T-cell (primary cell): ENCODE measurements around the gene VPS16. TPM values are rescaled to one million over a fixed set of nuclear protein-coding genes. Genes with fewer than 3 reads are reported as not detected.
A peak's percentile ranks its signal among the peaks of the same experiment; 100 is the strongest.

Source experiments
- ATAC-seq, 4 experiments: fragments of 200-7000 bp in 3 of 4; fragments of 150-1000 bp in 1 of 4; cut with Tn5 transposase; replicated peaks in 1 of 4; 1 replicate in 3 of 4; 2 replicates in 1 of 4; pipeline ENCODE4 v1.10.0; 2021; ENCODE audit warnings: moderate library complexity in 3 of 4, mild to moderate bottlenecking in 2 of 4, moderate number of reproducible peaks in 1 of 4
- CTCF ChIA-PET, 2 donors: fragments of 300-600 bp; sonication (Branson Sonifier 250); formaldehyde crosslinking; loops; one replicate each; lab custom pipeline; 2022; ENCODE audit warnings: antibody characterized with exemption in 2 of 2; lab: Charles Lee
- POLR2A ChIA-PET, 2 donors: fragments of 300-600 bp; sonication (Branson Sonifier 250); formaldehyde crosslinking; loops; one replicate each; lab custom pipeline; 2022; ENCODE audit warnings: antibody characterized with exemption in 2 of 2; lab: Charles Lee
- DNase-seq, 35 experiments: peaks; one replicate each; pipeline versions ENCODE4 v3.0.0 to v3.0.0-alpha.2; 2013 to 2023
- H3K27ac ChIP-seq: one replicate; pipeline ENCODE4 v1.5.1; 2013; ENCODE audit warnings: low read length
- H3K27me3 ChIP-seq, 2 experiments: replicated peaks in 1 of 2; 1 replicate in 1 of 2; 2 replicates in 1 of 2; pipeline versions ENCODE4 v1.6.1 to v1.7.0; 2013; ENCODE audit warnings: low read length in 1 of 2, mixed read lengths in 1 of 2; ENCODE audit not compliant: control insufficient read depth in 2 of 2, insufficient read depth in 2 of 2; ENCODE audit errors: extremely low read depth in 1 of 2
- H3K36me3 ChIP-seq, 2 donors: 1 replicate in 1 of 2; 2 replicates in 1 of 2; pipeline versions ENCODE4 v1.6.1 to v1.7.0; 2013; ENCODE audit warnings: low read length in 1 of 2; ENCODE audit not compliant: control insufficient read depth in 2 of 2, insufficient read depth in 1 of 2; ENCODE audit errors: extremely low read depth in 1 of 2
- H3K4me1 ChIP-seq, 2 experiments: 1 replicate in 1 of 2; 2 replicates in 1 of 2; pipeline versions ENCODE4 v1.6.1 to v1.7.0; 2013; ENCODE audit warnings: low read length in 2 of 2, mixed read lengths in 1 of 2; ENCODE audit not compliant: insufficient read depth in 2 of 2, control insufficient read depth in 1 of 2; ENCODE audit errors: extremely low read depth in 1 of 2
- H3K4me3 ChIP-seq, 2 donors: 1 replicate in 1 of 2; 2 replicates in 1 of 2; pipeline versions ENCODE4 v1.5.1 to v1.7.0; 2013; ENCODE audit warnings: mild to moderate bottlenecking in 2 of 2, low read length in 1 of 2, moderate library complexity in 1 of 2; ENCODE audit not compliant: control insufficient read depth in 1 of 2; ENCODE audit errors: extremely low read depth in 1 of 2
- H3K9me3 ChIP-seq: 2 replicates; pipeline ENCODE4 v1.7.0; 2013
- H3K27ac Mint-ChIP-seq, 2 donors: one replicate each; pipeline ENCODE4 v1.8.0; 2020 to 2021; ENCODE audit warnings: mild to moderate bottlenecking in 2 of 2, mixed read lengths in 2 of 2
- H3K27me3 Mint-ChIP-seq, 2 donors: one replicate each; pipeline ENCODE4 v1.8.0; 2021 to 2022; ENCODE audit warnings: mixed read lengths in 2 of 2
- H3K36me3 Mint-ChIP-seq: one replicate; pipeline ENCODE4 v1.8.0; 2021; ENCODE audit warnings: mixed read lengths
- H3K4me1 Mint-ChIP-seq, 3 donors: one replicate each; pipeline ENCODE4 v1.8.0; 2020 to 2022; ENCODE audit warnings: mixed read lengths in 3 of 3, mild to moderate bottlenecking in 1 of 3
- H3K4me3 Mint-ChIP-seq, 3 donors: one replicate each; pipeline ENCODE4 v1.8.0; 2020 to 2022; ENCODE audit warnings: mild to moderate bottlenecking in 3 of 3, mixed read lengths in 3 of 3, moderate library complexity in 3 of 3
- H3K9me3 Mint-ChIP-seq, 3 donors: one replicate each; pipeline ENCODE4 v1.8.0; 2020 to 2022; ENCODE audit warnings: mixed read lengths in 3 of 3
- WGBS: methylation state at CpG from one replicate; pipeline ENCODE4 v1.1.5; 2013; ENCODE audit warnings: missing lambda C conversion rate; ENCODE audit not compliant: insufficient coverage; 5-methylcytosine and 5-hydroxymethylcytosine counted together
- total RNA-seq, 35 experiments: library from RNA in 6 of 35; stranded (reverse) in 6 of 35; fragments of 120-200 nt in 1 of 35; gene quantifications; one replicate each; pipeline versions ENCODE4 v1.2.1 to v1.2.4 and lab custom pipeline; 2013 to 2026

The VPS16 gene
- total RNA-seq, 5 donors from 2014 or later (not counting 1 experiment from before 2014, with no cell fraction given): 44.5 to 72.2 (median 68.2) TPM

- Mint-ChIP-seq H3K27ac (peak within 1 kb of the TSS; percentile 85 to 91), H3K4me1 (peaks cover 39 to 53% (median 42%) of the 10 kb centered on the region in 3 donors), H3K36me3 (no peaks in the 10 kb centered on the region), H3K27me3 (no peaks in the 10 kb centered on the region), H3K4me3 (peak within 1 kb of the TSS; percentile 89 to 95 (median 92)), H3K9me3 (no peaks in the 10 kb centered on the region)
- Histone ChIP-seq H3K4me3 (peak within 1 kb of the TSS; percentile 62 to 80), H3K27ac (peak within 1 kb of the TSS; percentile 53), H3K27me3 (peaks cover 0 to 3% of the 10 kb centered on the region in 2 experiments), H3K4me1 (peaks cover 14 to 43% of the 10 kb centered on the region in 2 experiments), H3K9me3 (no peaks in the 10 kb centered on the region), H3K36me3 (no peaks in the 10 kb centered on the region)
- peak; percentile 79 to 93 (median 88) for DNase-seq
- ChIA-PET CTCF (no interaction called here), POLR2A (interaction anchor here in 1 of 2 donors (0.6 kb wide), 1 partner anchor 88 kb away, joined by 3 read pairs; no protein-coding TSS in a partner anchor)
- under 1% methylated on average over 81 of the region's 83 CpGs for WGBS
- peak; percentile 92 to 95 (median 92) for ATAC-seq
Observed at GRCh38 chr20:2873010-2873746, 32.6 kb downstream of the VPS16 start, which contains the start of gene PTPRA. PTPRA (plus strand) TSS chr20:2873481; CDS start chr20:2964278, 90,797 bp downstream.

GRCh38 chr20:2873747-2874041, 33.1 kb downstream of the VPS16 start:
- peaks cover 44 to 54% (median 44%) of the 10 kb centered on the region in 3 donors for H3K4me1 Mint-ChIP-seq

GRCh38 chr20:2874456-2874855, 33.9 kb downstream of the VPS16 start:
- Histone ChIP-seq H3K4me1 (peaks cover 14 to 49% of the 10 kb centered on the region in 2 experiments), H3K27me3 (peaks cover 0 to 3% of the 10 kb centered on the region in 2 experiments), H3K9me3 (no peaks in the 10 kb centered on the region), H3K27ac (no peak overlapping the region), H3K4me3 (peak overlapping the region; percentile 62 to 80), H3K36me3 (peaks cover 0 to 5% of the 10 kb centered on the region in 2 donors)
- H3K36me3 Mint-ChIP-seq: peaks cover 3% of the 10 kb centered on the region
- no peaks in the 10 kb centered on the region for H3K9me3 Mint-ChIP-seq
- H3K4me1 Mint-ChIP-seq: peaks cover 51 to 60% (median 51%) of the 10 kb centered on the region in 3 donors
- CTCF ChIA-PET: no interaction called here
- H3K27me3 Mint-ChIP-seq: no peaks in the 10 kb centered on the region
- ATAC-seq: no peak
- H3K27ac Mint-ChIP-seq: peak overlapping the region in 1 of 2 donors; percentile 83
- peak overlapping the region; percentile 89 to 95 (median 92) for H3K4me3 Mint-ChIP-seq
- peak in 1 of 35 experiments; percentile 32 for DNase-seq
- 18% methylated on average over 4 of the region's 7 CpGs for WGBS
- POLR2A ChIA-PET: no interaction called here

More at GRCh38 chr20:2873747-2874041, 33.1 kb downstream of the VPS16 start:
- CTCF ChIA-PET: no interaction called here
- 0% methylated on average over 29 of the region's 29 CpGs for WGBS
- H3K36me3 Mint-ChIP-seq: peaks cover 3% of the 10 kb centered on the region
- H3K27ac ChIP-seq: peak overlapping the region; percentile 40
- H3K4me1 ChIP-seq: peaks cover 14 to 43% of the 10 kb centered on the region in 2 experiments
- no peaks in the 10 kb centered on the region for H3K9me3 ChIP-seq
- POLR2A ChIA-PET: no interaction called here
- DNase-seq: peak in 31 of 35 experiments; percentile 23 to 70 (median 48)
- H3K27me3 Mint-ChIP-seq: no peaks in the 10 kb centered on the region
- peak overlapping the region; percentile 23 to 85 for H3K27ac Mint-ChIP-seq
- ATAC-seq: peak; percentile 50 to 53 (median 52)
- H3K4me3 Mint-ChIP-seq: peak overlapping the region; percentile 89 to 95 (median 92)
- no peaks in the 10 kb centered on the region for H3K9me3 Mint-ChIP-seq
- peaks cover 0 to 3% of the 10 kb centered on the region in 2 experiments for H3K27me3 ChIP-seq
- peaks cover 0 to 4% of the 10 kb centered on the region in 2 donors for H3K36me3 ChIP-seq
- H3K4me3 ChIP-seq: peak overlapping the region; percentile 62 to 80

GRCh38 chr20:2875690-2876203, 35.2 kb downstream of the VPS16 start:
- ATAC-seq (no peak), DNase-seq (no peak)
- Histone ChIP-seq H3K4me3 (no peak overlapping the region), H3K36me3 (peaks cover 0 to 5% of the 10 kb centered on the region in 2 donors), H3K27me3 (peaks cover 0 to 3% of the 10 kb centered on the region in 2 experiments), H3K9me3 (no peaks in the 10 kb centered on the region), H3K4me1 (peaks cover 16 to 51% of the 10 kb centered on the region in 2 experiments), H3K27ac (no peak overlapping the region)
- H3K4me3 Mint-ChIP-seq: peak overlapping the region; percentile 18 to 95 (median 92)
- no peaks in the 10 kb centered on the region for H3K9me3 Mint-ChIP-seq
- H3K4me1 Mint-ChIP-seq: peaks cover 60 to 71% (median 62%) of the 10 kb centered on the region in 3 donors
- no peaks in the 10 kb centered on the region for H3K27me3 Mint-ChIP-seq
- 95% methylated on average over 3 of the region's 5 CpGs for WGBS
- CTCF ChIA-PET: interaction anchor here in 1 of 2 donors (0.6 kb wide), 1 partner anchor 343 kb away, joined by 4 read pairs; no protein-coding TSS in a partner anchor
- H3K36me3 Mint-ChIP-seq: peaks cover 5% of the 10 kb centered on the region
- POLR2A ChIA-PET: no interaction called here
- H3K27ac Mint-ChIP-seq: no peak overlapping the region

- ChIA-PET POLR2A (no interaction called here), CTCF (no interaction called here)
- DNase-seq: no peak
- H3K9me3 Mint-ChIP-seq: no peaks in the 10 kb centered on the region
- no peak overlapping the region for H3K4me3 Mint-ChIP-seq
- H3K36me3 ChIP-seq: peaks cover 0 to 5% of the 10 kb centered on the region in 2 donors
- no peak for ATAC-seq
- no peak overlapping the region for H3K27ac Mint-ChIP-seq
- no peaks in the 10 kb centered on the region for H3K9me3 ChIP-seq
- peaks cover 5% of the 10 kb centered on the region for H3K36me3 Mint-ChIP-seq
- no peak overlapping the region for H3K4me3 ChIP-seq
- H3K4me1 ChIP-seq: peaks cover 13 to 32% of the 10 kb centered on the region in 2 experiments
- 100% methylated on average over 1 of the region's 1 CpG for WGBS
- H3K27ac ChIP-seq: no peak overlapping the region
- H3K27me3 Mint-ChIP-seq: no peaks in the 10 kb centered on the region
- H3K4me1 Mint-ChIP-seq: peaks cover 60 to 66% (median 66%) of the 10 kb centered on the region in 3 donors
- H3K27me3 ChIP-seq: no peaks in the 10 kb centered on the region
Observed at GRCh38 chr20:2878515-2878914, 38.0 kb downstream of the VPS16 start.

- peaks cover 12 to 28% of the 10 kb centered on the region in 2 experiments for H3K4me1 ChIP-seq
- H3K9me3 Mint-ChIP-seq: no peaks in the 10 kb centered on the region
- DNase-seq: no peak
- ChIA-PET POLR2A (no interaction called here), CTCF (no interaction called here)
- H3K4me3 Mint-ChIP-seq: no peak overlapping the region
- H3K27me3 ChIP-seq: no peaks in the 10 kb centered on the region
- peaks cover 65 to 71% (median 71%) of the 10 kb centered on the region in 3 donors for H3K4me1 Mint-ChIP-seq
- peaks cover 9% of the 10 kb centered on the region for H3K36me3 Mint-ChIP-seq
- no peak for ATAC-seq
- peaks cover 0 to 5% of the 10 kb centered on the region in 2 donors for H3K36me3 ChIP-seq
- no peaks in the 10 kb centered on the region for H3K9me3 ChIP-seq
- no peak overlapping the region for H3K27ac Mint-ChIP-seq
- H3K27me3 Mint-ChIP-seq: no peaks in the 10 kb centered on the region
- no peak overlapping the region for H3K4me3 ChIP-seq
- 100% methylated on average over 3 of the region's 3 CpGs for WGBS
- no peak overlapping the region for H3K27ac ChIP-seq
Observed at GRCh38 chr20:2879146-2879545, 38.6 kb downstream of the VPS16 start.
